GM10847 (cell line): Measurements from ENCODE around the gene MAN2A1.

Experiments used
- POLR2A ChIP-seq: IDR thresholded peaks from 2 replicates; pipeline ENCODE4 v1.6.1; 2011; ENCODE audit not compliant: insufficient read length; ENCODE audit errors: extremely low read depth

The MAN2A1 gene

GRCh38 chr5:109689740-109690241, at the start of gene MAN2A1:
Gene MAN2A1 (plus strand): TSS chr5:109689927. CDS start chr5:109690418, 491 bp downstream.
- TF ChIP-seq POLR2A: no peak

GRCh38 chr5:109640976-109641375, 48.8 kb upstream of the MAN2A1 start:
- no peak for TF ChIP-seq POLR2A

- TF ChIP-seq POLR2A: no peak
These were observed 45.9 kb upstream of the MAN2A1 start for GRCh38 chr5:109643791-109644350.

- TF ChIP-seq POLR2A: no peak
These were observed 44.9 kb upstream of the MAN2A1 start for GRCh38 chr5:109644829-109645228.

- no peak for TF ChIP-seq POLR2A
These were observed 44.0 kb upstream of the MAN2A1 start for GRCh38 chr5:109645707-109646192.

- no peak for TF ChIP-seq POLR2A
These were observed 40.4 kb upstream of the MAN2A1 start for GRCh38 chr5:109649318-109649717.

- TF ChIP-seq POLR2A: no peak
These were observed 39.2 kb upstream of the MAN2A1 start for GRCh38 chr5:109650493-109650892.

- no peak for TF ChIP-seq POLR2A
These were observed 37.6 kb upstream of the MAN2A1 start for GRCh38 chr5:109652096-109652495.

- no peak for TF ChIP-seq POLR2A
These were observed 36.7 kb upstream of the MAN2A1 start for GRCh38 chr5:109653042-109653441.

- no peak for TF ChIP-seq POLR2A
These were observed 36.0 kb upstream of the MAN2A1 start for GRCh38 chr5:109653561-109654239.

- no peak for TF ChIP-seq POLR2A
These were observed 35.3 kb upstream of the MAN2A1 start for GRCh38 chr5:109654455-109654854.

DNA sequence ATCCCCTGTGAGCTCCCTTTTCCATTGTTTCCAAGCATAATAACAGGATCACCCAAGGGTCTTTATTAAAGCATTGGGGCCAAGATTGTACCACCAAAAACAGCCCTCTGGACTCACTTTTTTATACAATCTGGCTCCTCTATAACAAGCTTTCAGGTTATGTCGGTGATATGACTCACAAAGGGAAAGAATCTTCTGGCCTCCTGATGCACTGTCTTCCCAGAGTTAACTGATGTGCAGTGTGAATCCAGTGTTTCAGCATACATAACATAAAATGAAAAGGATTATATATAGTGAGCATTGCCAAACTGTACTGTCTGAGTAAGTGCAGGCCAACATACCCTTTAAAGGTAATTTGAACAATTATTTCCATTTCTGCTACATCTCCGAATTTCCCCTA, 33.9 kb upstream of the MAN2A1 start:
- TF ChIP-seq POLR2A: no peak

DNA sequence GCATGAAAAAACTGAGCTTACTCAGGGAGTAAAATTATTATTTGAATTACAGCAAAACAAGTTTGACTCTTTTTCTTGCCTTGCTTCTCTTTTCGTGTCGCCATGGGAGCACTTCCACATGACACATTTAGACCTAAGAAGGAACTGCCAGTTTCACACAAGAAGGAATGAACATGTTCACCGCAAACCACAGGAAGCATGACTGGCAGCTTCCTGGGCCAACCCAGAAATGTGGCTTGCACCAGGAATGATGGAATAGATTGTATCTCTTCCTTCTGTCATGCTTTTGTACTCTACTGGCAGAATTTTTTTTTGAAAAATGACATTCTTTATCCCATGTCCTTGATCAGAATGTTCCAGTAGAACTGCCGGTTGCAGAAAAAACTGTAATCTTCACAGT, 32.9 kb upstream of the MAN2A1 start:
- no peak for TF ChIP-seq POLR2A

DNA sequence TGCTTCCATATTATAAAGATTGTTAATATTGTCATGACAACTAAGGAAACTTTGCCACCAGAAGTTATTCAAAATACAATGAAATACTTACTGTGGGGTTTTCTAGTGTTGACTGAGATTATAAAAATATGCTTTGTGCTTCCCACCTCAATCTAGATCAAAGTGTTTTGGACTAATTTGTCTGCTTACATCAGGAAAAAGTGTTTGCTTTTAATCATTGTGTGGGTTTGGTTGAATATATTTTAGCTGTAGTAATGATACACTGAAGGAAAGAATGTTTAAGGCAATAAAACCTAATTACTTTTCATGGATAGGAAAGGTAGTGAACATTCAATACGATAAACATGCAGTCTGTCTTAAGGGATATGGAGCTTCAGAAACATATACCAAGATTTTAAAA, 29.8 kb upstream of the MAN2A1 start:
- no peak for TF ChIP-seq POLR2A

DNA sequence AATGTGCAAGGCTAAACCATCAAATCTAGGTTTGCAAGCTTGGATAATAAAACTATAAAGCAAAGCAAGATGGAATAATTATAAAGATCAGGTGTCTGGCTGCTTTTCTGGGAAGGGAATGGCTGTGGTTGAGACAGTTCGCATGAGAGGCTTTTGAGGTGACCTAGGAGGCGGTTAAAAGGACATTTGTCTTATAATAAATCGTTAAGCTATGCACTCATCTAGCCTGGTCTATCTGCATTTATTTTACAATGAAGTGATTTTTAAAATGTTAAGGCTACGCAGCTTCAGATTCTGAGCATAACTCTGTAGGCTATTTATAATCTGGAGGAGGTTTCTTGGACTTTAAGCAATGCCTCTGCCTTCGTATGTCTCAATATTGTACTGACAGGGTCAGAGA, 29.4 kb upstream of the MAN2A1 start:
- no peak for TF ChIP-seq POLR2A

GRCh38 chr5:109668237-109668636, 21.5 kb upstream of the MAN2A1 start:
- no peak for TF ChIP-seq POLR2A
